Mammary epithelial cell (primary cell): ENCODE measurements around the gene CLCF1.

Experiments
- CTCF ChIP-seq, 2 donors: IDR thresholded peaks in 1 of 2; conservative IDR thresholded peaks in 1 of 2; 2 replicates each; pipeline ENCODE4 v1.5.1; 2011 to 2012; ENCODE audit warnings: inconsistent platforms in 2 of 2, low read length in 2 of 2, mild to moderate bottlenecking in 2 of 2, control low read depth in 1 of 2, low read depth in 1 of 2; ENCODE audit not compliant: insufficient read depth in 1 of 2; ENCODE audit errors: extremely low read depth in 1 of 2
- EZH2 ChIP-seq: IDR thresholded peaks from 2 replicates; pipeline ENCODE4 v1.6.1; 2012; ENCODE audit warnings: low read length, inconsistent platforms, borderline replicate concordance

- TF ChIP-seq EZH2 (no peak), CTCF (conservative IDR thresholded peaks at IDR 0.05 in 1 of 2, IDR thresholded peaks at IDR 0.05 in 1 of 2; ENCODE audit: extremely low read depth in 1 of 2, insufficient read depth in 1 of 2, low read depth in 1 of 2, low read length in 2 of 2) (no peak)
Observed at GRCh38 chr11:67316882-67317204, 56.6 kb downstream of the CLCF1 start.
